ENCODE data around the gene HOXB2. TPM values are rescaled to one million over a fixed set of nuclear protein-coding genes. Genes with fewer than 3 reads are reported as not detected.
"Not testable (repeated sequence)": the region's sequence is repeated elsewhere in the genome, so short reads cannot be mapped to it uniquely, and the experiment has no call there.

HOXB2 gene
- total RNA-seq, 1 donor = 7.6 TPM

DNA sequence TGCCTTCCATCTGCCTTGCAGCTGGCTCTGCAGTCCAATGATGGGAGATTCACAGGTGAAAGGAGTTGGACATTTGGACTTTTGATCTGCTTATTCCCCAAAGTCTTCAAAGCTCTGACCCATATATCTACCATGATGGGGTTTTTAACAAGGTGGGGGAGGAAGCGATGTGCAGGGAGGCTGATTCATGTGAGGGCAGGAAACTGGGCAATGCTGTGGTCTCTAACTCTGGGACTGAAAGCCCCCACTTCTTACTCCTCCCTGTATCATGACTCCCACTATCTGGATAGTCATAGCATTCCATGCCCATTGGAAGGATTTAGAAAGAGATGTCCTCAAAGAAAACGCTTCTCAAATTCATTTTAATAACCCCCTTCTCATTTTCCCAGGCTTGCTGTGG is 30.4 kb downstream of the HOXB2 start:
- no peaks in the 10 kb centered on the region for H3K9me3 ChIP-seq (ENCODE audit: low read depth, low read length)
- peaks cover 6% of the 10 kb centered on the region for H3K4me1 ChIP-seq (ENCODE audit: insufficient read depth, low read length)
- peaks cover 18% of the 10 kb centered on the region for H3K27me3 ChIP-seq (ENCODE audit: insufficient read depth, low read length)
- H3K4me3 ChIP-seq (ENCODE audit: low read length) = no peak overlapping the region

DNA sequence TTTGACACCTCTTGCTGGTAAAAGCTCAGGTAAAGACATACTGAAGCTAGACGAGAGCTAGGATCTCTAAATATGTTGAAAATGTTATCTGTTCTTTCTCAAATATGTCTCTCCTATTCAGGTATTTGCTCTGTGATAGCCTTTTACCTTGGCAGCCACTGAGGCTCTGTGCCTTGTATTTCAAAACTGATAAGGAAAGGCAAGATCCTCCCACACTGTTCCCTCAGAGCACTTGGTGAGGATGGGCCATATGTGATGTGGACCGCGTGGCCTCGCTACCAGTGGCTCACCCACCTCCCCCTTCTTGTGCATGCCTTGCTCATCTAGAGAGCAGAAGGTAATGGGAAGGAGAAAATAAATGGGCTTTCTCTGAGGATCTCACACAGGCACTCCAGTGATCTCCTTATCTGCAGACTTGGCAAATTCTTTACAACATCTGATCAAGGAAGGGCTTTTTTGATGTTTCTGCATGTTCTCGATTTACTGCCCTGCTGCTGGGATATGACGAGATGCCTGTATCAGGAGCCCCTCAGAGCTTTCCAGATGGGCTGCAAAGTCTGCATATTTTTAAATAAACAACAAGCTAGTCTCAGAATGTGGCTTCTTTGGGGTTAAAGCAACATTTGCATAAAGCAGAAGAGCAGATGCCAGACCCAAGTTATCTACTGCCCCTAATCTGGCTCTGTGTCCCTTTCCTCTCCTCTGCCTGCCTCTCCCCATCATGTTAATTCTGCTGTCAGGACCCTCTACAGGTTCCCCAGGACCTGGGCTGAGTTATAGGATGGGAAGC is 31.0 kb downstream of the HOXB2 start:
- peaks cover 6% of the 10 kb centered on the region for H3K4me1 ChIP-seq (ENCODE audit: insufficient read depth, low read length)
- H3K4me3 ChIP-seq (ENCODE audit: low read length) = no peak overlapping the region
- H3K9me3 ChIP-seq (ENCODE audit: low read depth, low read length) = no peaks in the 10 kb centered on the region
- H3K27me3 ChIP-seq (ENCODE audit: insufficient read depth, low read length) = peaks cover 18% of the 10 kb centered on the region

DNA sequence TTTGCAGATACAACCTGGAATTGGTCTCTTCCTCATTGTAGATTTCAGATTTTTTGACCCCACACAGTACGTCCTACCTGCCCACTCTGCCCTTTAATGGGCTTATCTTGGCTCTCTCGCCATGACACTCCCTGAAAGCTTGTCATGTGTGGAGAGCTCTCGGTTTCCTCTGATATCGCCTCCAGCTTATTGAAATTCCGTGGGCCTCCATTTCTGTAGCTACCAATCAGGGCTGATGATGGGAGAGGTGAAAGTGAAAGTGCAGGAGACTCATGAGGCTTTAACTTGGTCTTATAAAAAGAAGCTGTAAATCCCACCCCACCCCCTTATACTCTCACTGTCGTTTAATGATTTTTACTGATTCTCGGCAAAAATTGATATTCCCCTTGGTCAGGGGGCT is 31.8 kb downstream of the HOXB2 start:
- Histone ChIP-seq H3K4me1 (ENCODE audit: insufficient read depth, low read length) (peaks cover 6% of the 10 kb centered on the region), H3K4me3 (ENCODE audit: low read length) (no peak overlapping the region), H3K27me3 (ENCODE audit: insufficient read depth, low read length) (peaks cover 18% of the 10 kb centered on the region), H3K9me3 (ENCODE audit: low read depth, low read length) (no peaks in the 10 kb centered on the region)

DNA sequence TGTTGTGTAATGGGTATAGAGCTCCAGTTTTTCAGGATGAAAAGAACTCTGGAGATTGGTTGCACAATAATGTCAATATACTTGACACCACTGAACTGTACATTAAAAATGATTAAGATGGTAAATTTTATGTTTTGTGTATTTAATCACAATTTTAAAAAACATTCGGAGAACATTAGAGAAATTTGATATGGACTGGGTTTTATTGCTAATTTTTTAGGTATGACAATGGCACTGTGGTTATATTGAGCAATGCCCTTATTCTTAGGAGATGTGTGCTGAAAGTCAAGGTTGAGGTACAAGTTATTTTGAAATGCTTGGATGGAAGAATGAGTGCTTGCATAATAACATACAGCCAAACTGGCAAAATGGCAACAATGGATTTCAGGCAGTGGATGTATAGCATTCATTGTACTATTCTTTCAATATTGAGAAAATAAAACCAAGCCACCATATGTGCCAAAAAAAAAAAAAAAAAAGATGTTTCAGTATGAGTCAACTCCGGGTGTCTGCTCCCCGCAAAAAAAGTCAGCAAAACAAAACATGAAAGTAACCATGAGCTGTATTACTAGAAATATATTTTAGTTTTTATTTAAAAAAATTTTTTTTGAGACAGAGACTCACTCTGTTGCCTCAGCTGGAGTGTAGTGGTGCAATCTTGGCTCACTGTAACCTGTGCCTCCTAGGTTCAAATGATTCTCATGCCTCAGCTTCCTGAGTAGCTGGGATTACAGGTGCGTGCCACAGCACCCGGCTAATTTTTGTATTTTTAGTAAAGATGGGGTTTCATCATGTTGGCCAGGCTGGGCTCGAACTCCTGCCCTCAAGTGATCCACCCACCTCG is 33.9 kb downstream of the HOXB2 start:
- peaks cover 17% of the 10 kb centered on the region for H3K27me3 ChIP-seq (ENCODE audit: insufficient read depth, low read length)
- no peaks in the 10 kb centered on the region for H3K9me3 ChIP-seq (ENCODE audit: low read depth, low read length)
- no peak overlapping the region for H3K4me3 ChIP-seq (ENCODE audit: low read length)
- H3K4me1 ChIP-seq (ENCODE audit: insufficient read depth, low read length) = peaks cover 6% of the 10 kb centered on the region

DNA sequence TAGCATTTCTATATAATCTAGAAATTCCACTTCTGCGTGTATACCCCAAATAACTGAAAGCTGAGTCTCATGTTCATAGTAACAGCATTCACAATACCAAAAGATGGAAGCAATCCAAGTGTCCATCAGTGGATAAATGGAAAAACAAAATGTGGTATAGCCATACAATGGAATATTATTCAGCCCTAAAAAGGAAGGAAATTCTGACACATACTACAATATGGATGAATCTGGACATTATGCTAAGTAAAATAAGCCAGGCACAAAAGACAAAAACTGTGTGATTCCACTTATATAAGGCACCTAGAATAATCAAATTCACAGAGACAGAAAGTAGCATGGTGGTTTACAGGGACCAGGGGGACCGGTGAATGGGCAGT is 34.5 kb downstream of the HOXB2 start:
- Histone ChIP-seq H3K9me3 (ENCODE audit: low read depth, low read length) (no peaks in the 10 kb centered on the region), H3K27me3 (ENCODE audit: insufficient read depth, low read length) (peaks cover 15% of the 10 kb centered on the region), H3K4me1 (ENCODE audit: insufficient read depth, low read length) (peaks cover 9% of the 10 kb centered on the region), H3K4me3 (ENCODE audit: low read length) (no peak overlapping the region)

DNA sequence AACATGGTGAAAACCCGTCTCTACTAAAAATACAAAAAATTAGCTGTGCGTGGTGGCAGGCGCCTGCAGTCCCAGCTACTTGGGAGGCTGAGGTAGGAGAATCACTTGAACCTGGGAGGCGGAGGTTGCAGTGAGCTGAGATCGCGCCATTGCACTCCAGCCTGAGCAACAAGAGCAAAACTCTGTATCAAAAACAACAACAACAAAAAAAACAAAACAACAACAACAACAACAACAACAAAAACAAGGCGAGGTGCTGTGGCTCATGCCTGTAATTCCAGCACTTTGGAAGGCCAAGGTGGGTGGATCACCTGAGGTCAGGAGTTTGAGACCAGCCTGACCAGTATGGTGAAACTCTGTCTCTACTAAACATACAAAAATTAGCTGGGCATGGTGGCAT is 35.2 kb downstream of the HOXB2 start:
- not testable (repeated sequence) for H3K9me3 ChIP-seq (ENCODE audit: low read depth, low read length); H3K4me3 ChIP-seq (ENCODE audit: low read length); H3K4me1 ChIP-seq (ENCODE audit: insufficient read depth, low read length)
- peaks cover 10% of the 10 kb centered on the region for H3K27me3 ChIP-seq (ENCODE audit: insufficient read depth, low read length)

DNA sequence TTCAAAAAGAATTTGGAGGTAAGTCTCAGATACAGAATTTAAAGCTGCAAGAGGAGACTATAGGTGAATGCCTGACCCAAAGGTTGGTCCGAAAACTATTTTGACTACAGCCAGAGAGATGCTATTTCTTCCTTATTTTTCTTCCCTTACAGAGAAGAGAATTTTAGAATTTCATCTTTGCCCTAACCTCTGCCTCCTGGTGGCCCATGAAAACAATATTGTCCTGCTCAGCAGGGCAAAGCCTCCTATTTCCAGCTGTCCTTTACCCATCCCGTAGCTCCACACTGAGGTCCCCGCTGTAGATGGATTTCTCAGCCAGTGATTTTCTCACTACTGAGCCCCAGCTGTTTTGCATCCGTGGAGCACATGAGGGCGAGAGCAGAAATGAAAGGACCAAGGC is 38.7 kb downstream of the HOXB2 start:
- H3K4me3 ChIP-seq (ENCODE audit: low read length) = no peak overlapping the region
- H3K9me3 ChIP-seq (ENCODE audit: low read depth, low read length) = no peaks in the 10 kb centered on the region
- H3K4me1 ChIP-seq (ENCODE audit: insufficient read depth, low read length) = peaks cover 3% of the 10 kb centered on the region
- H3K27me3 ChIP-seq (ENCODE audit: insufficient read depth, low read length) = no peaks in the 10 kb centered on the region

DNA sequence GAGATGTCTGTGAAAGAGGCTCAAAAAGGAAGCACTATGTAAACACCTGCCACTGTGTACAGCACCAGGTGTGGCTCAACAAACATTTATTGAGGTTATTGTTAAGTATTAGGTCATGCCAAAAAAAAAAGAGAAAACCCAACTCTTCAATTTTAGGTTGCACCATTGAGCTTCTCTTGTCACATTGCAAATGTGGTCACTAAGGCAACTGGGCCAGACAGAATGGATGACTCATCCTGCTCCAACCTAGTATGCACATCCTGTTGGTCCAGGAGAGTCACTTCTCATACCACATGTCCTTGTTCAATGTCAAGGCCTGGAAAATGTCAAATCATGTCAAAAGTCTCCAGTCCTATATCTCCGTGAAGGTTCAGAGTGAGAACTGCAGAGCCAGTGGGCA is 39.1 kb downstream of the HOXB2 start:
- H3K4me3 ChIP-seq (ENCODE audit: low read length) = no peak overlapping the region
- H3K4me1 ChIP-seq (ENCODE audit: insufficient read depth, low read length) = peaks cover 3% of the 10 kb centered on the region
- no peaks in the 10 kb centered on the region for H3K27me3 ChIP-seq (ENCODE audit: insufficient read depth, low read length)
- H3K9me3 ChIP-seq (ENCODE audit: low read depth, low read length) = no peaks in the 10 kb centered on the region

DNA sequence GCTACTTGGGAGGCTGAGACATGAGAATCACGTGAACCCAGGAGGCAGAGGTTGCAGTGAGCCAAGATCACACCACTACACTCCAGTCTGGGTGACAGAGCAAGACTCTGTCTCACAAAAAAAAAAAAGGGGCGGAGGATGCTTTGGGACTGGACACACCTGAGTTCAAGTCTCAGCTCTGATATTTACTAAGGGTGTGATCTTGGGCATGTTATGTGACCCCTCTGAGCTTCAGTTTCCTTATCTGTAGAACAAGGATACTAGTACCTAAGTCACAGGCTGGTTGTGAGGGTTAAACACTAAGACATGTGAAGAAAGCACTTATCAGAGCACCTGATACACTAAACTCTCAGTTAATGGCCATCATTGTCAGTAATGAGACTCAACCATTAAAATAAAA is 40.0 kb downstream of the HOXB2 start:
- Histone ChIP-seq H3K9me3 (ENCODE audit: low read depth, low read length) (no peaks in the 10 kb centered on the region), H3K27me3 (ENCODE audit: insufficient read depth, low read length) (no peaks in the 10 kb centered on the region), H3K4me3 (ENCODE audit: low read length) (no peak overlapping the region), H3K4me1 (ENCODE audit: insufficient read depth, low read length) (peaks cover 3% of the 10 kb centered on the region)

DNA sequence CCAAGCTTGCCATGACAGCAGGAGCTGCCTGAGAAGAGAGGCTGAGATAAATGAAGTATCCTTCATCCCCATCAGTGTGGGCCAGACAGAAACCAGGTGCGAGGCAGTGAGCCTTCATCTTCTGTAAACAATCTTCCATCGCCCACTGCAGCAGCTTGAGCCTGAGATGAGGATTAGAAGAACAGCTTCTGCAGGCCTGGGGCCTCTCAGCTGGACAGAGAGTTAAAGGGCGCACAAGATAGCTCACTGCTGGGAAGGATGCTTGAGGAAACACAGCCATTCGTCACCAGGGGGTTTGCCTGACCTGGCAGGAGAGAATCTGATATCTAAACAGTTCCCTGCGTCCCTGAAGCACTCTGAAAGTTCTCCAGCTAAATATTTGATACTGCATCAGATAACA is 41.2 kb downstream of the HOXB2 start:
- Histone ChIP-seq H3K9me3 (ENCODE audit: low read depth, low read length) (no peaks in the 10 kb centered on the region), H3K4me1 (ENCODE audit: insufficient read depth, low read length) (peaks cover 3% of the 10 kb centered on the region), H3K4me3 (ENCODE audit: low read length) (no peak overlapping the region), H3K27me3 (ENCODE audit: insufficient read depth, low read length) (no peaks in the 10 kb centered on the region)

DNA sequence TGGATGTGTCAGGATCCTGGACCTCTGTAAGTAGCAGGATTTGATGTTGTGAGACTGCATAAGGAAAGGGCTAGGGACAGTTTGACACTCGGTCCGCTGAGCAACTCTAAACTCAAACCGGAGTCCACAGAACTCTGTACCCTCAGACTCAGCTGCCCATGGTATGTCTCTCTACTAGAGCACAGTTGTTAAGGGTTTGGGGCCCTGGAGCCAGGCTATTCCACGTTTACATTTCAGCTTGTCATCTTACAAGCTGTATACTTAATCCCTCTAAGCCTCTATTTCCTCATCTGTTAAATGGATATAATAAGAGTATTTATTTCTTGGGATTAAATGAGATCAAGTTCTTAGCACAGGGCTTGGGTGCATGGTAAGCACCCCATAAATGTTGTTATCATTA is 42.0 kb downstream of the HOXB2 start:
- Histone ChIP-seq H3K4me3 (ENCODE audit: low read length) (no peak overlapping the region), H3K9me3 (ENCODE audit: low read depth, low read length) (no peaks in the 10 kb centered on the region), H3K4me1 (ENCODE audit: insufficient read depth, low read length) (peaks cover 3% of the 10 kb centered on the region), H3K27me3 (ENCODE audit: insufficient read depth, low read length) (no peaks in the 10 kb centered on the region)

DNA sequence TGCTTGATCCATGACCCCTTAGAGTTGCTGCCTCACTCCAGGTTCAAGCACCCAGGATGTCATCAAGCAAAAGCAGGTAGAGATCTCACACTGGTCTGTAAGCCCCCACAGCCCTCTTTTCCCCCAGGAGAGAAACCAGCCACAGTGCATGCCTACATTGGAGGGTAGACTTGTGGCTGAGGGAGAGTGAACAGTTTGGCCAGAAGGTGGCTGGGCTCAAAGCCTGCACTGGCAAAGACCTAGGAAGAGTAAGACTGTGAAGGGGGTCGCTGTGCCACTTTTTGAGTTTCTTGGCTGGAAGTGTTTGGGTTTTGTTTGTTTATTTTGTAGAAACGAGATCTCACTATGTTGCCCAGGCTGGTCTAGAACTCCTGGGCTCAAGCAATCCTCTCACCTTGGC is 42.6 kb downstream of the HOXB2 start:
- H3K4me1 ChIP-seq (ENCODE audit: insufficient read depth, low read length) = peaks cover 3% of the 10 kb centered on the region

DNA sequence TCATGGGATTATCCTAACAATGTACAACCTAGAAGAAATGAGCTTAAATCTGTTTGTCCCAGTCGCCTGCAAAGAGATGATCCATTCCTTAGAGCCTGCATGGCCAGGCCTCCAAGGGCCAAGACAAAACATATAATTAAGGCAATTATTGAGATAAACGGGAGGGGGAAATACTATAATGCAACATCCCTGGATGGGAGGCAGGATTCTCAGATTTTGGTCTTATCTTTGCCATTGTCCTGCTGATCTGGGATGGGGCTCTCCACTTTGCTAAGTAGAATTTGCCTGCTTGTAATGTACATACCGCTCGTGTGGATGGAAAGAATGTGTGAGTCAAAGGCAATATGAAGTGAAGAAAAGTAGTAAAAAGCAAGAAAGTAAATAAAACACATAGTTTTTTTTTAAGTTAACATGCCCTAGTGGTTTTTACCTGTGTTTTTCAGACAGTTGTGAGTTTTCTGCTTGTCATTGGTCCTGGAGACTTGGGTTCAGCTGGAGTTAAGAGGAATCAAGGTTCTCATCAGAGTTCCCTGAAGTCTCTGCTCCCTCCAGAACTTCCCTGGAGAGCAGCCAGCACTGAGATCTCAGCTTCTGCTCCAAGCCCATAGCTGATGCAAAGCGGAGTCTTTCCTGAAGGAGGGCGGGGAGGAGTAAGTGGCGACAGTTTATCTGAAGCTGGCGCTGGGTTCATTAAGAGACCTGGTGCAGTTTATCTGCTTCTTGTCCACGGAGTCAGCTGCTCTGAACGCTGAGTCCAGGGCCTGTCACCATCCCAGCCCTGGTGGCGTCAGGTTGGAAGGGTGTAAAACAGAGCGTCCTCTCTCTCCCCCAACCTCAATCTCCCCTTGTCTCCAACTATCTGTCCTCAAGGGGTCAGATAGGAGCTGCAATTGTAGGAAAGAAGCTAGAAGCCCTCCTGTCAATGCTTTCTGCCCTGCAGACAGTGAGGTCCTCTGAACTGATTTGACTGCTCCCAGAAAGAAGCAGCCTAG is 44.2 kb downstream of the HOXB2 start:
- peaks cover 4% of the 10 kb centered on the region for H3K27me3 ChIP-seq (ENCODE audit: insufficient read depth, low read length)
- H3K9me3 ChIP-seq (ENCODE audit: low read depth, low read length) = no peaks in the 10 kb centered on the region
- H3K4me1 ChIP-seq (ENCODE audit: insufficient read depth, low read length) = peaks cover under 1% of the 10 kb centered on the region
- no peak overlapping the region for H3K4me3 ChIP-seq (ENCODE audit: low read length)

More for the DNA sequence above, 42.6 kb downstream of the HOXB2 start:
- Histone ChIP-seq H3K4me3 (ENCODE audit: low read length) (no peak overlapping the region), H3K27me3 (ENCODE audit: insufficient read depth, low read length) (no peaks in the 10 kb centered on the region), H3K9me3 (ENCODE audit: low read depth, low read length) (no peaks in the 10 kb centered on the region)

DNA sequence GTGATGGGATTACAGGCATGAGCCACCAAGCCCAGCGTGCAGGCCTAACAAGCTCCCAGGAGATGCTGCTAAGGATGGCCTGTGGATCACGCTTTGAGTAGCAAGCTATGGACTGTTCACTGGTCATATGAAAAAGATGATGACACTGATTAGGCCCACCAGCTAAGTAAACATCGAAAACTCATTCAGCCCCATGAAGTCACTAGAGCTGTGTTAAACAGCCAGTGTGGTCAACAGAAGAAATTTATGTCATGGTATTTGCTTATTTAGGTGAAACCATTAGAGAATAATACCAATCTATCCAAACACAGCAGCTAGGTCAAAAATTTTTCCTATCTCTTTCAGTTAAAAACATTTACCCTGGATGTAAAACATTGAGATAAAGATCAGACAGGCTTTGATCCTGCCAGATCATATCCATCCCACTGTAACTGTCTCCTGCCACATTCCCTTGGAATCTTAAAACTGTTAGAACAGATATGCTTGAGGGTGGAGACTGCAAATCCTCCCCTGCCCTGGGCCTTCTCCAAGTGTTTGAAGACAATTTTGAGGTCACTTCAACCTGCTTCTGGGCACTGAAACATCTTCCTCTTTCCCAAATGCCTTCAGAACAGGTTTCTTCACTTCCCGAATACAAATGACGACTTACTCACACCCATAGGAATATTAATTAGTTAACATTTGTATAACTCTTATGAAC is 45.0 kb downstream of the HOXB2 start:
- H3K4me1 ChIP-seq (ENCODE audit: insufficient read depth, low read length) = no peaks in the 10 kb centered on the region
- H3K27me3 ChIP-seq (ENCODE audit: insufficient read depth, low read length) = peaks cover 7% of the 10 kb centered on the region
- H3K9me3 ChIP-seq (ENCODE audit: low read depth, low read length) = no peaks in the 10 kb centered on the region
- H3K4me3 ChIP-seq (ENCODE audit: low read length) = no peak overlapping the region
